DOHH2 (cell line): ENCODE results near the gene UNKL.

Experiments used
- CTCF ChIP-seq: fragments of 200-600 bp; sonication (generic); IDR thresholded peaks from one replicate; pipeline ENCODE4 v1.5.1; 2014; ENCODE audit warnings: antibody characterized with exemption, mild to moderate bottlenecking, low read depth, low read length; ENCODE audit not compliant: poor library complexity, severe bottlenecking
- EZH2phosphoT487 ChIP-seq: fragments of 200-600 bp; sonication (generic); IDR thresholded peaks from 2 replicates; pipeline ENCODE4 v1.6.1; 2017; ENCODE audit warnings: borderline replicate concordance, mild to moderate bottlenecking, antibody characterized with exemption, low read length, moderate library complexity, mixed read lengths

- TF ChIP-seq CTCF (no peak), EZH2phosphoT487 (no peak)
These were observed 46.9 kb downstream of the UNKL start for GRCh38 chr16:1367486-1368174.
